ENCODE results near the gene SSC4D. TPM values are rescaled to one million over a fixed set of nuclear protein-coding genes. Genes with fewer than 3 reads are reported as not detected.
A peak's percentile ranks its signal among the peaks of the same experiment; 100 is the strongest.

Gene SSC4D
- total and polyA plus RNA-seq, 2 experiments from 2014 or later: 4.9 to 11.4 TPM

DNA sequence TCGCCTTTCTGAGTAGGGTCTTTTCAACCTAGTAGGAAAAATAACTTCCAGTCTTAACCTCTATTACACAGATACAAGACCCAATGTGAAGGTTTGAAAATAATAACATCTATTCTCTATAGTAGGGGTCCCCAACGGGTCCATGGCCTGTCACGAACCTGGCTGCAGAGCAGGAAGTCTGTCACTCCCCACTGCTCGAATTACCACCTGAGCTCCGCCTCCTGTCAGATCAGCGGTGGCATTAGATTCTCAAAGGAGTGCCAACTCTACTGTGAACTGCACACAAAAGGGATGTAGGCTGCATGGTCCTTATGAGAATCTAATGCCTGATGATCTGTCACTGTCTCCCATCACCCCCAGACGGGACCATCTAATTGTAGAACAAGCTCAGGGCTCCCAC, 58.1 kb downstream of the SSC4D start:
- Histone ChIP-seq H3K27me3 (ENCODE audit: insufficient read depth) (no peaks in the 10 kb centered on the region), H3K27ac (ENCODE audit: low read depth) (no peak overlapping the region), H3K36me3 (ENCODE audit: insufficient read depth) (peaks cover 42% of the 10 kb centered on the region), H3K4me3 (no peak overlapping the region), H3K9me2 (ENCODE audit: insufficient read depth) (no peaks in the 10 kb centered on the region), H3K79me2 (replicated peaks; ENCODE audit: insufficient read depth) (peaks cover 100% of the 10 kb centered on the region), H3K4me1 (ENCODE audit: insufficient read depth) (peaks cover 28% of the 10 kb centered on the region), H4K20me1 (replicated peaks; ENCODE audit: insufficient read depth) (peaks cover 92% of the 10 kb centered on the region), H3K4me2 (no peak overlapping the region), H2AFZ (no peak overlapping the region), H3F3A (replicated peaks; ENCODE audit: low read depth) (peaks cover 37% of the 10 kb centered on the region)
- no peak for TF ChIP-seq CREB1 (CRISPR knock-in tag; IDR thresholded peaks at IDR 0.05; ENCODE audit: low read depth)
- TF ChIP-seq STAT1 (IDR thresholded peaks at IDR 0.05; ENCODE audit: unreplicated experiment): no peak
- TF ChIP-seq, protein P1, sequence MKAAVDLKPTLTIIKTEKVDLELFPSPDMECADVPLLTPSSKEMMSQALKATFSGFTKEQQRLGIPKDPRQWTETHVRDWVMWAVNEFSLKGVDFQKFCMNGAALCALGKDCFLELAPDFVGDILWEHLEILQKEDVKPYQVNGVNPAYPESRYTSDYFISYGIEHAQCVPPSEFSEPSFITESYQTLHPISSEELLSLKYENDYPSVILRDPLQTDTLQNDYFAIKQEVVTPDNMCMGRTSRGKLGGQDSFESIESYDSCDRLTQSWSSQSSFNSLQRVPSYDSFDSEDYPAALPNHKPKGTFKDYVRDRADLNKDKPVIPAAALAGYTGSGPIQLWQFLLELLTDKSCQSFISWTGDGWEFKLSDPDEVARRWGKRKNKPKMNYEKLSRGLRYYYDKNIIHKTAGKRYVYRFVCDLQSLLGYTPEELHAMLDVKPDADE (IDR thresholded peaks at IDR 0.05): no peak
- TF ChIP-seq, protein P2, sequence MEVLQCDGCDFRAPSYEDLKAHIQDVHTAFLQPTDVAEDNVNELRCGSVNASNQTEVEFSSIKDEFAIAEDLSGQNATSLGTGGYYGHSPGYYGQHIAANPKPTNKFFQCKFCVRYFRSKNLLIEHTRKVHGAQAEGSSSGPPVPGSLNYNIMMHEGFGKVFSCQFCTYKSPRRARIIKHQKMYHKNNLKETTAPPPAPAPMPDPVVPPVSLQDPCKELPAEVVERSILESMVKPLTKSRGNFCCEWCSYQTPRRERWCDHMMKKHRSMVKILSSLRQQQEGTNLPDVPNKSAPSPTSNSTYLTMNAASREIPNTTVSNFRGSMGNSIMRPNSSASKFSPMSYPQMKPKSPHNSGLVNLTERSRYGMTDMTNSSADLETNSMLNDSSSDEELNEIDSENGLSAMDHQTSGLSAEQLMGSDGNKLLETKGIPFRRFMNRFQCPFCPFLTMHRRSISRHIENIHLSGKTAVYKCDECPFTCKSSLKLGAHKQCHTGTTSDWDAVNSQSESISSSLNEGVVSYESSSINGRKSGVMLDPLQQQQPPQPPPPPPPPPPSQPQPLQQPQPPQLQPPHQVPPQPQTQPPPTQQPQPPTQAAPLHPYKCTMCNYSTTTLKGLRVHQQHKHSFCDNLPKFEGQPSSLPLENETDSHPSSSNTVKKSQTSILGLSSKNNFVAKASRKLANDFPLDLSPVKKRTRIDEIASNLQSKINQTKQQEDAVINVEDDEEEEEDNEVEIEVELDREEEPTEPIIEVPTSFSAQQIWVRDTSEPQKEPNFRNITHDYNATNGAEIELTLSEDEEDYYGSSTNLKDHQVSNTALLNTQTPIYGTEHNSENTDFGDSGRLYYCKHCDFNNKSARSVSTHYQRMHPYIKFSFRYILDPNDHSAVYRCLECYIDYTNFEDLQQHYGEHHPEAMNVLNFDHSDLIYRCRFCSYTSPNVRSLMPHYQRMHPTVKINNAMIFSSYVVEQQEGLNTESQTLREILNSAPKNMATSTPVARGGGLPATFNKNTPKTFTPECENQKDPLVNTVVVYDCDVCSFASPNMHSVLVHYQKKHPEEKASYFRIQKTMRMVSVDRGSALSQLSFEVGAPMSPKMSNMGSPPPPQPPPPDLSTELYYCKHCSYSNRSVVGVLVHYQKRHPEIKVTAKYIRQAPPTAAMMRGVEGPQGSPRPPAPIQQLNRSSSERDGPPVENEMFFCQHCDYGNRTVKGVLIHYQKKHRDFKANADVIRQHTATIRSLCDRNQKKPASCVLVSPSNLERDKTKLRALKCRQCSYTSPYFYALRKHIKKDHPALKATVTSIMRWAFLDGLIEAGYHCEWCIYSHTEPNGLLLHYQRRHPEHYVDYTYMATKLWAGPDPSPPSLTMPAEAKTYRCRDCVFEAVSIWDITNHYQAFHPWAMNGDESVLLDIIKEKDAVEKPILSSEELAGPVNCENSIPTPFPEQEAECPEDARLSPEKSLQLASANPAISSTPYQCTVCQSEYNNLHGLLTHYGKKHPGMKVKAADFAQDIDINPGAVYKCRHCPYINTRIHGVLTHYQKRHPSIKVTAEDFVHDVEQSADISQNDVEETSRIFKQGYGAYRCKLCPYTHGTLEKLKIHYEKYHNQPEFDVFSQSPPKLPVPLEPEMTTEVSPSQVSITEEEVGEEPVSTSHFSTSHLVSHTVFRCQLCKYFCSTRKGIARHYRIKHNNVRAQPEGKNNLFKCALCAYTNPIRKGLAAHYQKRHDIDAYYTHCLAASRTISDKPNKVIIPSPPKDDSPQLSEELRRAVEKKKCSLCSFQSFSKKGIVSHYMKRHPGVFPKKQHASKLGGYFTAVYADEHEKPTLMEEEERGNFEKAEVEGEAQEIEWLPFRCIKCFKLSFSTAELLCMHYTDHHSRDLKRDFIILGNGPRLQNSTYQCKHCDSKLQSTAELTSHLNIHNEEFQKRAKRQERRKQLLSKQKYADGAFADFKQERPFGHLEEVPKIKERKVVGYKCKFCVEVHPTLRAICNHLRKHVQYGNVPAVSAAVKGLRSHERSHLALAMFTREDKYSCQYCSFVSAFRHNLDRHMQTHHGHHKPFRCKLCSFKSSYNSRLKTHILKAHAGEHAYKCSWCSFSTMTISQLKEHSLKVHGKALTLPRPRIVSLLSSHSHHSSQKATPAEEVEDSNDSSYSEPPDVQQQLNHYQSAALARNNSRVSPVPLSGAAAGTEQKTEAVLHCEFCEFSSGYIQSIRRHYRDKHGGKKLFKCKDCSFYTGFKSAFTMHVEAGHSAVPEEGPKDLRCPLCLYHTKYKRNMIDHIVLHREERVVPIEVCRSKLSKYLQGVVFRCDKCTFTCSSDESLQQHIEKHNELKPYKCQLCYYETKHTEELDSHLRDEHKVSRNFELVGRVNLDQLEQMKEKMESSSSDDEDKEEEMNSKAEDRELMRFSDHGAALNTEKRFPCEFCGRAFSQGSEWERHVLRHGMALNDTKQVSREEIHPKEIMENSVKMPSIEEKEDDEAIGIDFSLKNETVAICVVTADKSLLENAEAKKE (CRISPR knock-in tag; IDR thresholded peaks at IDR 0.05): no peak
- no peak for TF ChIP-seq JUNB (IDR thresholded peaks at IDR 0.05; ENCODE audit: unreplicated experiment)
- TF ChIP-seq, protein P3, sequence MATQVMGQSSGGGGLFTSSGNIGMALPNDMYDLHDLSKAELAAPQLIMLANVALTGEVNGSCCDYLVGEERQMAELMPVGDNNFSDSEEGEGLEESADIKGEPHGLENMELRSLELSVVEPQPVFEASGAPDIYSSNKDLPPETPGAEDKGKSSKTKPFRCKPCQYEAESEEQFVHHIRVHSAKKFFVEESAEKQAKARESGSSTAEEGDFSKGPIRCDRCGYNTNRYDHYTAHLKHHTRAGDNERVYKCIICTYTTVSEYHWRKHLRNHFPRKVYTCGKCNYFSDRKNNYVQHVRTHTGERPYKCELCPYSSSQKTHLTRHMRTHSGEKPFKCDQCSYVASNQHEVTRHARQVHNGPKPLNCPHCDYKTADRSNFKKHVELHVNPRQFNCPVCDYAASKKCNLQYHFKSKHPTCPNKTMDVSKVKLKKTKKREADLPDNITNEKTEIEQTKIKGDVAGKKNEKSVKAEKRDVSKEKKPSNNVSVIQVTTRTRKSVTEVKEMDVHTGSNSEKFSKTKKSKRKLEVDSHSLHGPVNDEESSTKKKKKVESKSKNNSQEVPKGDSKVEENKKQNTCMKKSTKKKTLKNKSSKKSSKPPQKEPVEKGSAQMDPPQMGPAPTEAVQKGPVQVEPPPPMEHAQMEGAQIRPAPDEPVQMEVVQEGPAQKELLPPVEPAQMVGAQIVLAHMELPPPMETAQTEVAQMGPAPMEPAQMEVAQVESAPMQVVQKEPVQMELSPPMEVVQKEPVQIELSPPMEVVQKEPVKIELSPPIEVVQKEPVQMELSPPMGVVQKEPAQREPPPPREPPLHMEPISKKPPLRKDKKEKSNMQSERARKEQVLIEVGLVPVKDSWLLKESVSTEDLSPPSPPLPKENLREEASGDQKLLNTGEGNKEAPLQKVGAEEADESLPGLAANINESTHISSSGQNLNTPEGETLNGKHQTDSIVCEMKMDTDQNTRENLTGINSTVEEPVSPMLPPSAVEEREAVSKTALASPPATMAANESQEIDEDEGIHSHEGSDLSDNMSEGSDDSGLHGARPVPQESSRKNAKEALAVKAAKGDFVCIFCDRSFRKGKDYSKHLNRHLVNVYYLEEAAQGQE (IDR thresholded peaks at IDR 0.05; ENCODE audit: unreplicated experiment): no peak
- TF ChIP-seq ZNF114 (CRISPR knock-in tag; IDR thresholded peaks at IDR 0.05): no peak
- no peak for TF ChIP-seq EZH2 (IDR thresholded peaks at IDR 0.05; ENCODE audit: low read depth, unreplicated experiment)
- TF ChIP-seq, protein P4, sequence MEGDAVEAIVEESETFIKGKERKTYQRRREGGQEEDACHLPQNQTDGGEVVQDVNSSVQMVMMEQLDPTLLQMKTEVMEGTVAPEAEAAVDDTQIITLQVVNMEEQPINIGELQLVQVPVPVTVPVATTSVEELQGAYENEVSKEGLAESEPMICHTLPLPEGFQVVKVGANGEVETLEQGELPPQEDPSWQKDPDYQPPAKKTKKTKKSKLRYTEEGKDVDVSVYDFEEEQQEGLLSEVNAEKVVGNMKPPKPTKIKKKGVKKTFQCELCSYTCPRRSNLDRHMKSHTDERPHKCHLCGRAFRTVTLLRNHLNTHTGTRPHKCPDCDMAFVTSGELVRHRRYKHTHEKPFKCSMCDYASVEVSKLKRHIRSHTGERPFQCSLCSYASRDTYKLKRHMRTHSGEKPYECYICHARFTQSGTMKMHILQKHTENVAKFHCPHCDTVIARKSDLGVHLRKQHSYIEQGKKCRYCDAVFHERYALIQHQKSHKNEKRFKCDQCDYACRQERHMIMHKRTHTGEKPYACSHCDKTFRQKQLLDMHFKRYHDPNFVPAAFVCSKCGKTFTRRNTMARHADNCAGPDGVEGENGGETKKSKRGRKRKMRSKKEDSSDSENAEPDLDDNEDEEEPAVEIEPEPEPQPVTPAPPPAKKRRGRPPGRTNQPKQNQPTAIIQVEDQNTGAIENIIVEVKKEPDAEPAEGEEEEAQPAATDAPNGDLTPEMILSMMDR (conservative IDR thresholded peaks at IDR 0.05; ENCODE audit: low read depth in 2 of 2): no peak
- TF ChIP-seq EZH2phosphoT487 (IDR thresholded peaks at IDR 0.05; ENCODE audit: unreplicated experiment): no peak
- Mint-ChIP-seq H3K4me3 (no peak overlapping the region; the same call in 2 of the 3 replicates), H3K27me3 (ENCODE audit: insufficient read depth, low read depth, poor library complexity) (peaks cover 14% of the 10 kb centered on the region), H3K27ac (no peak overlapping the region), H3K9me3 (peaks cover 6% of the 10 kb centered on the region; the same call in 1 of the 3 replicates), H3K36me3 (ENCODE audit: low read depth) (peaks cover 98% of the 10 kb centered on the region), H3K4me1 (peaks cover 47% of the 10 kb centered on the region)
- ATAC-seq: peak; percentile 60
- DNase-seq (ENCODE audit: low spot score): no peak
